AG10803 (cell line): ENCODE measurements around the gene STAP2.
"Not testable (repeated sequence)": the region's sequence is repeated elsewhere in the genome, so short reads cannot be mapped to it uniquely, and the experiment has no call there.

ENCODE experiments used
- DNase-seq: peaks from one replicate; pipeline ENCODE4 v3.0.0; 2010; ENCODE audit warnings: low read depth
- H3K4me3 ChIP-seq: 2 replicates; pipeline ENCODE4 v1.5.1; 2011; ENCODE audit warnings: mild to moderate bottlenecking, low read length, control low read depth
- CTCF ChIP-seq: conservative IDR thresholded peaks from 2 replicates; pipeline ENCODE4 v1.5.1; 2011; ENCODE audit warnings: mild to moderate bottlenecking, low read length, control low read depth, inconsistent platforms

STAP2 gene

DNA sequence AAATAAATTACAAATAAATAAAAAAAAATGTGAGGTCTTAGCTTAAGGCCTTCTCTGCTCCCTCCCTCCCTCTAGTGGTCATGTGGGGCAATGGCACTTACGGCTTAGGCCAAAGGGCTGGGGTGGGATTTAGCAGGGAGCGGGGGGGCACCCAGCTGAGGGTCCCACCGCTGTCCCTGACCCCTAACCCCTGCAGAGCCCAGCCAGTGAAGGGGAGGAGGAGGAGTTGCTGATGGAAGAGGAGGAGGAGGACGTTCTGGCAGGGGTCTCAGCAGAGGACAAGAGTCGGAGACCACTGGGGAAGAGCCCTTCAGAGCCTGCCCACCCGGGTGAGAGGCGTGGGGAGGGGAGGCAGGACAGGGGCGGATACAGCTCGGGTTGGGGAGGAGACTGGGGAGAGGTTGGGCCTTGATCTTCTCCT, 14.1 kb upstream of the STAP2 start:
- peak; percentile 64 for DNase-seq
- no peak overlapping the region for H3K4me3 ChIP-seq
- peak; percentile 77 for TF ChIP-seq CTCF

- DNase-seq = no peak
- no peak for TF ChIP-seq CTCF
- no peak overlapping the region for H3K4me3 ChIP-seq
Observed at GRCh38 chr19:4350726-4351125, 12.1 kb upstream of the STAP2 start.

DNA sequence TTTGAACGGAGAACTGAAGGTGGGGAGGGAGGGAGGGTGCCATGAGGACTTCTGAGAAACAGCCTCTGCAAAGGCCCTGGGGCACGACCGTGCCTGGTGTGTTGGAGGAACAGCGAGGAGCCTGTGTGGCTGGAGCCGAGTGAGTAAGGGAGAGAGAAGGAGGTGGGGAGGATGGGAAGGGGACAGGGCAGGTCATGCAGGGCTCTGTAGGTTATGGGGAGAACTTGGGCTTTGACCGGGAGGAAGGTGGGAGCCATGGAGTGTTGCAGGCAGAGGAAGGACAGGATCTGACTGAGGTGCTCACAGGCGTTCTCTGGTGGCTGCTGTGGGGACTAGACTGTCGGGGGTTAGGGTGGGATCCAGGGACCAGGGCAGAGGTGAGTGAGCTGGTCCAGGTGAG, 11.5 kb upstream of the STAP2 start:
- no peak for TF ChIP-seq CTCF
- no peak overlapping the region for H3K4me3 ChIP-seq
- DNase-seq = no peak

DNA sequence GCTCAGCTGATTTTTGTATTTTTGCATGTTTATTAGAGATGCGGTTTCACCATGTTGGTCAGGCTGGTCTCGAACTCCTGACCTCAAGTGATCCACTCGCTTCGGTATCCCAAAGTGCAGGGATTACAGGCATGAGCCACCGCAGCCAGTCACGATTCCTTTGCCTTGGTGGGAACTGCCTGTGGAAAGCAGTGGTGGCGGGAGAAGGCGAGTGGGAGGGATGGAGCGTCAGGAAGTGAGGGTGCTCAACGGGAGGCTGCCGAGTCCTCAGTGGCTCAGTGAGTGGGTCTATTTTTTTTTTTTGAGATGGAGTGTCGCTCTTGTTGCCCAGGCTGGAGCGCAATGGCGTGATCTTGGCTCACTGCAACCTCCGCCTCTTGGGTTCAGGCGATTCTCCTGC, 10.6 kb upstream of the STAP2 start:
- H3K4me3 ChIP-seq, DNase-seq: not testable (repeated sequence)

- H3K4me3 ChIP-seq = no peak overlapping the region
- no peak for TF ChIP-seq CTCF
- no peak for DNase-seq
Observed at GRCh38 chr19:4347521-4347920, 8.9 kb upstream of the STAP2 start.

GRCh38 chr19:4346020-4346383, 7.4 kb upstream of the STAP2 start:
- no peak overlapping the region for H3K4me3 ChIP-seq
- no peak for DNase-seq
- no peak for TF ChIP-seq CTCF

GRCh38 chr19:4345342-4346019, 6.9 kb upstream of the STAP2 start:
- no peak for TF ChIP-seq CTCF
- no peak overlapping the region for H3K4me3 ChIP-seq
- no peak for DNase-seq
